ENCODE data around the gene ICA1L.

GRCh38 chr2:202786842-202787241 lies 84.7 kb downstream of the ICA1L start:
- no peak for TF ChIP-seq ZNF274 (IDR thresholded peaks at IDR 0.05; ENCODE audit: low read depth, low read length)
- no peak for TF ChIP-seq SUZ12 (IDR thresholded peaks at IDR 0.05; ENCODE audit: extremely low read depth, insufficient read depth, insufficient read length)
- no peak for TF ChIP-seq YY1 (IDR thresholded peaks at IDR 0.05; ENCODE audit: insufficient read depth, insufficient read length)
